ENCODE measurements around the gene TUBA3C.

The TUBA3C gene

GRCh38 chr13:19153782-19154450 is 27.7 kb downstream of the TUBA3C start:
- H3K79me2 ChIP-seq (ENCODE audit: insufficient read depth, low read length) = no peaks in the 10 kb centered on the region
- H3K4me2 ChIP-seq (ENCODE audit: low read depth, low read length, poor library complexity, severe bottlenecking) = no peak overlapping the region
- no peak overlapping the region for H3K4me3 ChIP-seq (ENCODE audit: low read length, poor library complexity, severe bottlenecking)
- no peaks in the 10 kb centered on the region for H3F3A ChIP-seq (ENCODE audit: low read depth)
- H3K9me3 ChIP-seq (ENCODE audit: insufficient read depth, low read depth, low read length) = peaks cover 23% of the 10 kb centered on the region; the same call in 1 of the 2 replicates
- H3K9me2 ChIP-seq (replicated peaks; ENCODE audit: low read depth, low read length) = no peaks in the 10 kb centered on the region
- TF ChIP-seq EZH2phosphoT487 (IDR thresholded peaks at IDR 0.05; ENCODE audit: borderline replicate concordance) (no peak), CTCF (conservative IDR thresholded peaks at IDR 0.05; ENCODE audit: low read length) (no peak)
- no peak overlapping the region for H3K9ac ChIP-seq (ENCODE audit: low read depth, low read length, poor library complexity, severe bottlenecking)
- H3K4me1 ChIP-seq (ENCODE audit: insufficient read depth, low read length, poor library complexity, severe bottlenecking) = no peaks in the 10 kb centered on the region
- no peaks in the 10 kb centered on the region for H3K27me3 ChIP-seq (ENCODE audit: insufficient read depth, low read length, poor library complexity, severe bottlenecking)
- H4K20me1 ChIP-seq (ENCODE audit: insufficient read depth, low read length, poor library complexity, severe bottlenecking) = no peaks in the 10 kb centered on the region
- no peak overlapping the region for H2AFZ ChIP-seq (ENCODE audit: low read length)
- H3K36me3 ChIP-seq (ENCODE audit: insufficient read depth, low read length) = no peaks in the 10 kb centered on the region

- Histone ChIP-seq H3K4me2 (ENCODE audit: low read depth, low read length, poor library complexity, severe bottlenecking) (no peak overlapping the region), H3K9ac (ENCODE audit: low read depth, low read length, poor library complexity, severe bottlenecking) (no peak overlapping the region), H3K9me3 (ENCODE audit: insufficient read depth, low read depth, low read length) (peaks cover 16% of the 10 kb centered on the region; the same call in 1 of the 2 replicates), H3K27me3 (ENCODE audit: insufficient read depth, low read length, poor library complexity, severe bottlenecking) (no peaks in the 10 kb centered on the region), H3K9me2 (replicated peaks; ENCODE audit: low read depth, low read length) (no peaks in the 10 kb centered on the region), H3F3A (ENCODE audit: low read depth) (no peaks in the 10 kb centered on the region), H3K36me3 (ENCODE audit: insufficient read depth, low read length) (no peaks in the 10 kb centered on the region), H2AFZ (ENCODE audit: low read length) (no peak overlapping the region), H3K79me2 (ENCODE audit: insufficient read depth, low read length) (no peaks in the 10 kb centered on the region), H4K20me1 (ENCODE audit: insufficient read depth, low read length, poor library complexity, severe bottlenecking) (no peaks in the 10 kb centered on the region), H3K4me3 (ENCODE audit: low read length, poor library complexity, severe bottlenecking) (no peak overlapping the region), H3K4me1 (ENCODE audit: insufficient read depth, low read length, poor library complexity, severe bottlenecking) (no peaks in the 10 kb centered on the region)
- TF ChIP-seq CTCF (conservative IDR thresholded peaks at IDR 0.05; ENCODE audit: low read length) (no peak), EZH2phosphoT487 (IDR thresholded peaks at IDR 0.05; ENCODE audit: borderline replicate concordance) (no peak)
These were observed 29.2 kb downstream of the TUBA3C start for GRCh38 chr13:19152403-19152802.

GRCh38 chr13:19151581-19152263 is 29.9 kb downstream of the TUBA3C start:
- H3K79me2 ChIP-seq (ENCODE audit: insufficient read depth, low read length) = no peaks in the 10 kb centered on the region
- H2AFZ ChIP-seq (ENCODE audit: low read length) = no peak overlapping the region
- H3F3A ChIP-seq (ENCODE audit: low read depth) = no peaks in the 10 kb centered on the region
- H3K9ac ChIP-seq (ENCODE audit: low read depth, low read length, poor library complexity, severe bottlenecking) = no peak overlapping the region
- H3K4me1 ChIP-seq (ENCODE audit: insufficient read depth, low read length, poor library complexity, severe bottlenecking) = no peaks in the 10 kb centered on the region
- peaks cover 16% of the 10 kb centered on the region; the same call in 1 of the 2 replicates for H3K9me3 ChIP-seq (ENCODE audit: insufficient read depth, low read depth, low read length)
- TF ChIP-seq EZH2phosphoT487 (IDR thresholded peaks at IDR 0.05; ENCODE audit: borderline replicate concordance) (no peak), CTCF (conservative IDR thresholded peaks at IDR 0.05; ENCODE audit: low read length) (no peak)
- H3K4me3 ChIP-seq (ENCODE audit: low read length, poor library complexity, severe bottlenecking) = no peak overlapping the region
- no peak overlapping the region for H3K4me2 ChIP-seq (ENCODE audit: low read depth, low read length, poor library complexity, severe bottlenecking)
- no peaks in the 10 kb centered on the region for H3K9me2 ChIP-seq (replicated peaks; ENCODE audit: low read depth, low read length)
- no peaks in the 10 kb centered on the region for H3K27me3 ChIP-seq (ENCODE audit: insufficient read depth, low read length, poor library complexity, severe bottlenecking)
- H4K20me1 ChIP-seq (ENCODE audit: insufficient read depth, low read length, poor library complexity, severe bottlenecking) = no peaks in the 10 kb centered on the region
- no peaks in the 10 kb centered on the region for H3K36me3 ChIP-seq (ENCODE audit: insufficient read depth, low read length)

All from Loucy (cell line).